Vagina (tissue), 2 donors: ENCODE results near the gene ACSS2. TPM values are rescaled to one million over a fixed set of nuclear protein-coding genes. Genes with fewer than 3 reads are reported as not detected.
"Not testable (repeated sequence)": the region's sequence is repeated elsewhere in the genome, so short reads cannot be mapped to it uniquely, and the experiment has no call there.

Experiments
- DNase-seq, 2 donors: peaks; one replicate each; pipeline ENCODE4 v3.0.0-alpha.2; 2017; ENCODE audit errors: extremely low spot score in 2 of 2
- H3K27ac ChIP-seq: fragments of 200-600 bp; sonication (generic); one replicate; pipeline ENCODE4 v1.5.1; 2019
- H3K27me3 ChIP-seq: fragments of 200-600 bp; sonication (generic); one replicate; pipeline ENCODE4 v1.5.1; 2019
- H3K36me3 ChIP-seq, 2 donors: fragments of 200-600 bp; sonication (generic); one replicate each; pipeline ENCODE4 v1.5.1; 2017 to 2019
- H3K4me1 ChIP-seq: fragments of 200-600 bp; sonication (generic); one replicate; pipeline ENCODE4 v1.5.1; 2019
- H3K4me3 ChIP-seq, 2 donors: fragments of 200-600 bp; sonication (generic); 1 replicate in 1 of 2; 2 replicates in 1 of 2; pipeline ENCODE4 v1.5.1; 2016 to 2019
- H3K9me3 ChIP-seq: fragments of 200-600 bp; sonication (generic); one replicate; pipeline ENCODE4 v1.5.1; 2019
- POLR2A ChIP-seq, 2 donors: fragments of 450-650 bp; IDR thresholded peaks; one replicate each; pipeline ENCODE4 v1.6.1; 2017; ENCODE audit warnings: antibody characterized with exemption in 2 of 2, mild to moderate bottlenecking in 2 of 2, moderate library complexity in 2 of 2
- POLR2AphosphoS5 ChIP-seq, 2 donors: sonication (generic); formaldehyde crosslinking; IDR thresholded peaks; one replicate each; pipeline ENCODE4 v1.9.0; 2017; ENCODE audit warnings: antibody characterized with exemption in 2 of 2, mild to moderate bottlenecking in 2 of 2, low read depth in 1 of 2; ENCODE audit not compliant: insufficient read depth in 1 of 2
- intact Hi-C: fragments of 100-400 bp; cut with DNase I; formaldehyde crosslinking; loops from one replicate; pipeline ENCODE4 v1.15.1; 2023
- total RNA-seq: library from RNA; depleted of rRNA; stranded (reverse); fragments of >200 nt; gene quantifications from one replicate; pipeline ENCODE4 v1.2.3, GENCODE V29; 2016
- TF ChIP-seq, protein P1 (sequence below), 3 experiments: fragments of 450-650 bp in 2 of 3; fragments of 200-600 bp in 1 of 3; sonication (generic) in 1 of 3; IDR thresholded peaks; one replicate each; pipeline ENCODE4 v1.5.1; 2017 to 2019; ENCODE audit warnings: antibody characterized with exemption in 3 of 3, mild to moderate bottlenecking in 2 of 3, moderate library complexity in 2 of 3

The ACSS2 gene
- total RNA-seq, 1 donor from 2014 or later, result 56.2 TPM

GRCh38 chr20:34874094-34874654 lies 2.2 kb upstream of the ACSS2 start:
- DNase-seq, result peak in 1 of 2 donors; percentile 89
- intact Hi-C loops, result loop anchor here (2.0 kb wide), 1 partner anchor 81 kb away; the partner anchor contains the start of genes GSS and MYH7B
- Histone ChIP-seq H3K4me1 (peaks cover 61% of the 10 kb centered on the region), H3K27me3 (no peaks in the 10 kb centered on the region), H3K36me3 (no peaks in the 10 kb centered on the region), H3K9me3 (no peaks in the 10 kb centered on the region), H3K27ac (peak overlapping the region; percentile 96), H3K4me3 (no peak overlapping the region)
- TF ChIP-seq POLR2A (IDR thresholded peaks at IDR 0.05) (no peak), POLR2AphosphoS5 (IDR thresholded peaks at IDR 0.05; ENCODE audit: insufficient read depth in 1 of 2, low read depth in 1 of 2) (peak in 1 of 2 donors; percentile 70)
- TF ChIP-seq, protein P1, sequence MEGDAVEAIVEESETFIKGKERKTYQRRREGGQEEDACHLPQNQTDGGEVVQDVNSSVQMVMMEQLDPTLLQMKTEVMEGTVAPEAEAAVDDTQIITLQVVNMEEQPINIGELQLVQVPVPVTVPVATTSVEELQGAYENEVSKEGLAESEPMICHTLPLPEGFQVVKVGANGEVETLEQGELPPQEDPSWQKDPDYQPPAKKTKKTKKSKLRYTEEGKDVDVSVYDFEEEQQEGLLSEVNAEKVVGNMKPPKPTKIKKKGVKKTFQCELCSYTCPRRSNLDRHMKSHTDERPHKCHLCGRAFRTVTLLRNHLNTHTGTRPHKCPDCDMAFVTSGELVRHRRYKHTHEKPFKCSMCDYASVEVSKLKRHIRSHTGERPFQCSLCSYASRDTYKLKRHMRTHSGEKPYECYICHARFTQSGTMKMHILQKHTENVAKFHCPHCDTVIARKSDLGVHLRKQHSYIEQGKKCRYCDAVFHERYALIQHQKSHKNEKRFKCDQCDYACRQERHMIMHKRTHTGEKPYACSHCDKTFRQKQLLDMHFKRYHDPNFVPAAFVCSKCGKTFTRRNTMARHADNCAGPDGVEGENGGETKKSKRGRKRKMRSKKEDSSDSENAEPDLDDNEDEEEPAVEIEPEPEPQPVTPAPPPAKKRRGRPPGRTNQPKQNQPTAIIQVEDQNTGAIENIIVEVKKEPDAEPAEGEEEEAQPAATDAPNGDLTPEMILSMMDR (IDR thresholded peaks at IDR 0.05), result peak; percentile 58 to 88 (median 75)

GRCh38 chr20:34875642-34876405 lies 588 bp upstream of the ACSS2 start:
- DNase-seq, result peak in 1 of 2 donors; percentile 100
- H3K9me3 ChIP-seq, result no peaks in the 10 kb centered on the region
- intact Hi-C loops, result loop anchor here (2.0 kb wide), 1 partner anchor 79 kb away; the partner anchor contains the start of genes GSS and MYH7B

GRCh38 chr20:34880215-34880850 lies 3.9 kb downstream of the ACSS2 start:
- H3K36me3 ChIP-seq, result peaks cover 0 to 28% of the 10 kb centered on the region in 2 donors
- peak in 1 of 2 donors; percentile 34 for DNase-seq
- H3K27ac ChIP-seq, result no peak overlapping the region
- H3K4me1 ChIP-seq, result peaks cover 33% of the 10 kb centered on the region
- no peaks in the 10 kb centered on the region for H3K27me3 ChIP-seq
- no peak overlapping the region for H3K4me3 ChIP-seq
- intact Hi-C loops, result no loop called here
- TF ChIP-seq POLR2AphosphoS5 (IDR thresholded peaks at IDR 0.05; ENCODE audit: insufficient read depth in 1 of 2, low read depth in 1 of 2) (no peak), POLR2A (IDR thresholded peaks at IDR 0.05) (no peak)
- TF ChIP-seq, protein P1 (IDR thresholded peaks at IDR 0.05), result no peak
- no peaks in the 10 kb centered on the region for H3K9me3 ChIP-seq

More at GRCh38 chr20:34875642-34876405, 588 bp upstream of the ACSS2 start:
- H3K27ac ChIP-seq, result peak overlapping the region; percentile 96
- H3K4me1 ChIP-seq, result peaks cover 69% of the 10 kb centered on the region
- H3K27me3 ChIP-seq, result no peaks in the 10 kb centered on the region
- peak overlapping the region; percentile 91 to 96 for H3K4me3 ChIP-seq
- H3K36me3 ChIP-seq, result no peaks in the 10 kb centered on the region
- TF ChIP-seq POLR2AphosphoS5 (IDR thresholded peaks at IDR 0.05; ENCODE audit: insufficient read depth in 1 of 2, low read depth in 1 of 2) (peak; percentile 72 to 80), POLR2A (IDR thresholded peaks at IDR 0.05) (no peak)
- TF ChIP-seq, protein P1 (IDR thresholded peaks at IDR 0.05), result no peak

GRCh38 chr20:34880971-34881370 lies 4.6 kb downstream of the ACSS2 start:
- Histone ChIP-seq H3K4me1 (peaks cover 27% of the 10 kb centered on the region), H3K36me3 (peaks cover 0 to 28% of the 10 kb centered on the region in 2 donors)
- H3K9me3 ChIP-seq, H3K27ac ChIP-seq, DNase-seq, H3K27me3 ChIP-seq, H3K4me3 ChIP-seq, intact Hi-C loops: not testable (repeated sequence)

GRCh38 chr20:34881689-34882088 lies 5.3 kb downstream of the ACSS2 start:
- TF ChIP-seq, protein P1 (IDR thresholded peaks at IDR 0.05), result no peak
- no peak for TF ChIP-seq POLR2A (IDR thresholded peaks at IDR 0.05)
- TF ChIP-seq POLR2AphosphoS5 (IDR thresholded peaks at IDR 0.05; ENCODE audit: insufficient read depth in 1 of 2, low read depth in 1 of 2), result no peak
- Histone ChIP-seq H3K9me3 (no peaks in the 10 kb centered on the region), H3K4me3 (no peak overlapping the region), H3K27ac (no peak overlapping the region), H3K4me1 (peaks cover 27% of the 10 kb centered on the region), H3K27me3 (no peaks in the 10 kb centered on the region), H3K36me3 (peaks cover 0 to 28% of the 10 kb centered on the region in 2 donors)
- no peak for DNase-seq
- intact Hi-C loops, result no loop called here
